WERI-Rb-1 (cell line): Measurements from ENCODE around the gene FGF14.
A peak's percentile ranks its signal among the peaks of the same experiment; 100 is the strongest.

ENCODE experiments used
- DNase-seq: peaks from one replicate; pipeline ENCODE4 v3.0.0-alpha.2; 2020
- H3K27ac ChIP-seq: fragments of 250-450 bp; sonication (Bioruptor Pico); 2 replicates; pipeline ENCODE4 v1.5.1; 2020; ENCODE audit warnings: mild to moderate bottlenecking, moderate library complexity
- H3K27me3 ChIP-seq: fragments of 250-450 bp; sonication (Bioruptor Pico); 2 replicates; pipeline ENCODE4 v1.5.1; 2021; ENCODE audit warnings: mild to moderate bottlenecking, low read depth, moderate library complexity; ENCODE audit not compliant: insufficient read depth, severe bottlenecking
- H3K36me3 ChIP-seq: fragments of 250-450 bp; sonication (Bioruptor Pico); 2 replicates; pipeline ENCODE4 v1.5.1; 2020; ENCODE audit warnings: mild to moderate bottlenecking, moderate library complexity
- H3K4me3 ChIP-seq: 2 replicates; pipeline ENCODE4 v1.5.1; 2011; ENCODE audit warnings: low read depth, mild to moderate bottlenecking, control low read depth, low read length
- H3K9me3 ChIP-seq: fragments of 250-450 bp; sonication (Bioruptor Pico); 2 replicates; pipeline ENCODE4 v1.5.1; 2021; ENCODE audit warnings: mild to moderate bottlenecking, moderate library complexity; ENCODE audit not compliant: severe bottlenecking
- TF ChIP-seq, protein P1 (sequence below): IDR thresholded peaks from 2 replicates; pipeline ENCODE4 v1.5.1; 2011; ENCODE audit warnings: low read depth, mild to moderate bottlenecking, control low read depth, inconsistent platforms, low read length

The FGF14 gene

DNA sequence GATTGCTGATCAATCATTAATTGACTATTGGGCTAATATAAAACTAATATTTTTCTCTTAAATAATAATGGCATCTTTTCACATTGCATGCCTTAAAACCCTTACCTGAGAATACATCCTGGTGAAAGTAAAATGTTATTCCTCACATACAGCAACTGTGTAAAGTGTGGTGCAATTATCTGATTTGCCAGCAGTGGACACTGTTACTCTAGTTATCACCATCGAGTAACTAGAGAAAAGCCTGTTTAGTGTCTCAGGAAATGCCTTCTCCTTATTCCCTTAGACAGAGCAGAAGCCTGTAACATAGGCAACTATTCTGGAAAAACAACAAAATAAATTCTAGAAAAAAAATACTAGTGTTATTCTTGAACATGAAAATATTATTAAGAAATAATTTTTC lies 459.8 kb downstream of the FGF14 start:
- H3K36me3 ChIP-seq, result no peaks in the 10 kb centered on the region
- H3K27ac ChIP-seq, result no peak overlapping the region
- TF ChIP-seq, protein P1, sequence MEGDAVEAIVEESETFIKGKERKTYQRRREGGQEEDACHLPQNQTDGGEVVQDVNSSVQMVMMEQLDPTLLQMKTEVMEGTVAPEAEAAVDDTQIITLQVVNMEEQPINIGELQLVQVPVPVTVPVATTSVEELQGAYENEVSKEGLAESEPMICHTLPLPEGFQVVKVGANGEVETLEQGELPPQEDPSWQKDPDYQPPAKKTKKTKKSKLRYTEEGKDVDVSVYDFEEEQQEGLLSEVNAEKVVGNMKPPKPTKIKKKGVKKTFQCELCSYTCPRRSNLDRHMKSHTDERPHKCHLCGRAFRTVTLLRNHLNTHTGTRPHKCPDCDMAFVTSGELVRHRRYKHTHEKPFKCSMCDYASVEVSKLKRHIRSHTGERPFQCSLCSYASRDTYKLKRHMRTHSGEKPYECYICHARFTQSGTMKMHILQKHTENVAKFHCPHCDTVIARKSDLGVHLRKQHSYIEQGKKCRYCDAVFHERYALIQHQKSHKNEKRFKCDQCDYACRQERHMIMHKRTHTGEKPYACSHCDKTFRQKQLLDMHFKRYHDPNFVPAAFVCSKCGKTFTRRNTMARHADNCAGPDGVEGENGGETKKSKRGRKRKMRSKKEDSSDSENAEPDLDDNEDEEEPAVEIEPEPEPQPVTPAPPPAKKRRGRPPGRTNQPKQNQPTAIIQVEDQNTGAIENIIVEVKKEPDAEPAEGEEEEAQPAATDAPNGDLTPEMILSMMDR, result peak; percentile 93
- DNase-seq, result peak; percentile 71
- H3K9me3 ChIP-seq, result no peaks in the 10 kb centered on the region
- no peak overlapping the region for H3K4me3 ChIP-seq
- no peaks in the 10 kb centered on the region for H3K27me3 ChIP-seq

DNA sequence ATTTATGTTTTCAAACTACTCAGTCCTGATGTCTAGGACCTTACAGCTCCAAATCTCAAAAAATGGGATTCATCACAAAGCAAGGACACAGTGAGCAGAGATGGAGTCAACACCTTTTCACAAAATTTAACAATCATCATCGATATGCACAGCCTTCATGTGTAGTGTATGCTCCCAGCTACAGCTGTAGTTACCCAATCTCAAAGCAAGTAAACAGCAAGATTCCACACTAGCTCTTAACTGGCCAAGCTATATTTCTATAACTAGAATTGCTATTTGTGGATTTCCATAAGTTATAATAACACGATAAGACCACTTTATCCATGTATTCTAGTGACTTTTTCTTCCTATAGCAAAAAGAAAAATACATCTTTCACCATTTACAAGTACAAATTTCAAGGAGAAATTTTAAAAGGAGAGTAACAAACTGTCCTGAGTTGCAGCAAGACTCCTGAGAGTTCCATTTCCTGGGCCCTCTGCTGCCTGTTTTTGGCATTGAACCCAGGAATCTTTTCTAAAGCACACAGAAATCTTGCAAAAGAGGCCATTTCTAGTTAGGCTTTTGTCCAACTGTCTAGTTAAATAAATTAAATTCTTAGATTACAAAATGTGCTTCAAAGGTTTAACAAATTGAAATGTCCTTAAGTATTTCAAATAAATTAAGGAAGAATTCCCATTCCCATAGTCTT lies 460.6 kb downstream of the FGF14 start:
- DNase-seq, result peak; percentile 38
- Histone ChIP-seq H3K27ac (no peak overlapping the region), H3K4me3 (no peak overlapping the region), H3K9me3 (no peaks in the 10 kb centered on the region), H3K27me3 (no peaks in the 10 kb centered on the region), H3K36me3 (no peaks in the 10 kb centered on the region)
- TF ChIP-seq, protein P1, result peak; percentile 53

DNA sequence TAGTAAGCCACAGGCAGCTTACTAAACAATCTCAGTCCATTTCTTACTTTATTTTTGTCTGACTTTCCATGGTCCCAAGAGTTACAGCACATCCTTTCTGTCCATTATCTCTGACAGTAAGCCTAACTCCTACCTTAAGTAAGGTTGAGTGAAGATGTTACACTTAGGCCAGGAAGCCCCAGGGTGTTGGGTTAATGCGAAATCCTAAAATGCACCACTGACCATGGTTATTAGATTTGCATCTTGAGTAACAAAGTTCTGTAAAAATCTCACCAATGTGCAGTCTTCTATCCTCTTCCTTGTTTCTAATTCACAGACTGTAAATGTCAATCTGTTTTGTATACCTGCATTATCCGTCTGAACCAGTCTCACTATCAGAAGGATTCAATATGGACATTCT lies 462.5 kb downstream of the FGF14 start:
- Histone ChIP-seq H3K36me3 (no peaks in the 10 kb centered on the region), H3K9me3 (no peaks in the 10 kb centered on the region), H3K4me3 (no peak overlapping the region), H3K27me3 (no peaks in the 10 kb centered on the region), H3K27ac (no peak overlapping the region)
- DNase-seq, result no peak
- TF ChIP-seq, protein P1, result no peak

DNA sequence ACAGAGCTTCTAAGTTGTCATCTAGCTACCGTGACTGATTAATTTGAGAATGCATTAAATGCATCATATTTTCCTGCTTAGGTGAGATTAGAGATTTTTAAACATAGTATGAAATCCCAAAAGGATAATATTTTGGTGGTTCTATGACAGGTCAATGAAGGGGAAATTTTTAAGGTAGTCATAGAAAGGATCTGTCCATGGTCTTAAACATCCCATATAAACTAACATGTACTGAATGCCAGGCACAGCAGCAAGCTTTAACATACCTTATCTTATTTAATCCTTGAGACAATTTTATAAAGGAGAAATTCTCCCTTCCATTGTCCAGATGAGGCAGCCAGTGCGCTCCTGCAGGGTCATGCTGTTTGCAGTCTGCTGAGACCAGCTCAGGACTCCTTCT lies 466.0 kb downstream of the FGF14 start:
- no peak for DNase-seq
- no peaks in the 10 kb centered on the region for H3K36me3 ChIP-seq
- no peak overlapping the region for H3K4me3 ChIP-seq
- TF ChIP-seq, protein P1, result no peak
- H3K27me3 ChIP-seq, result no peaks in the 10 kb centered on the region
- no peaks in the 10 kb centered on the region for H3K9me3 ChIP-seq
- H3K27ac ChIP-seq, result no peak overlapping the region

DNA sequence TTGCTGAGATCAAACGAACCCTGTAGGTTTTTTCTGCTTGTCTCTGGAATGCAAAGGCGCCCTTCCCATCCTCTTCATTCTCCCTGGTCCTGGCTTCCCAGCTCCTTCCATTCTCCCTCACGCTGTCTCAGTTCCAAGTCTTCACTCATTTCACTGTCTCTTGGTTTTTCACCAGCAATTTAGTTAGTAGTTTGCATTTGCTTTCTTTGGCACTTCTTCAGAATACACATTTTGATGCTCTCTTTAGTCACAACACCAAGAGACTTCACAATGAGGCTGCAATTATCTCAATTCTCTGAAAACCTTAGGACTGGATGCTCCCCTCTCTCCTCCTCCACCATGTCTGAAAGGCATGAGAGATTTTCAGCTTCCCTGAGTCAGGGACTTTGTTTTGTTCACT lies 470.7 kb downstream of the FGF14 start:
- TF ChIP-seq, protein P1, result no peak
- Histone ChIP-seq H3K27me3 (no peaks in the 10 kb centered on the region), H3K27ac (no peak overlapping the region), H3K36me3 (no peaks in the 10 kb centered on the region), H3K9me3 (no peaks in the 10 kb centered on the region), H3K4me3 (no peak overlapping the region)
- no peak for DNase-seq

DNA sequence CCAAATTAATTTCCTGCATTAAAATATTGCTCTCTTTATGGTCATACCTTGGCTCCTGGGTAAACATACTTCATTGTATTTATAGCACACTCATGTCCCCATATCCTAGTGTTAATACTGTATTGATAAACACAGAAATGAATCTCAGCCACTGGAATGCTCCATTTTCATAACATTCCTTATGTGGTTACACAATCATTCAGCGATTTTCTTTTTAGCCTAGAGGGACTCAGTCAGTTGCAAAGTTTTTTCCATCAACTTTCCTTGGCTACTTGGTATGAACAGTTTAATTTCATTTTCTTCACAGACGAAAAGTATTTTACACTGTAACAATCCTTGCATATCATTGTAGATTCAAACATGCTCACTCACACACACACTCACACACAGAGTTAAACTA lies 471.5 kb downstream of the FGF14 start:
- Histone ChIP-seq H3K27ac (no peak overlapping the region), H3K36me3 (no peaks in the 10 kb centered on the region), H3K4me3 (no peak overlapping the region), H3K9me3 (no peaks in the 10 kb centered on the region), H3K27me3 (no peaks in the 10 kb centered on the region)
- TF ChIP-seq, protein P1, result no peak
- DNase-seq, result no peak
